HFF-Myc (cell line): Measurements from ENCODE around the gene MCM3AP.

Experiments used
- DNase-seq: peaks from one replicate; pipeline ENCODE4 v3.0.0-alpha.2; 2011; ENCODE audit warnings: low read depth; ENCODE audit errors: extremely low read depth
- H3K4me3 ChIP-seq: replicated peaks from 2 replicates; pipeline ENCODE4 v1.5.1; 2011; ENCODE audit warnings: low read depth, mild to moderate bottlenecking, control low read depth, low read length
- TF ChIP-seq, protein P1 (sequence below): IDR thresholded peaks from 2 replicates; pipeline ENCODE4 v1.5.1; 2012; ENCODE audit warnings: mild to moderate bottlenecking, low read depth, low read length, control low read depth; ENCODE audit errors: missing control alignments

The MCM3AP gene

DNA sequence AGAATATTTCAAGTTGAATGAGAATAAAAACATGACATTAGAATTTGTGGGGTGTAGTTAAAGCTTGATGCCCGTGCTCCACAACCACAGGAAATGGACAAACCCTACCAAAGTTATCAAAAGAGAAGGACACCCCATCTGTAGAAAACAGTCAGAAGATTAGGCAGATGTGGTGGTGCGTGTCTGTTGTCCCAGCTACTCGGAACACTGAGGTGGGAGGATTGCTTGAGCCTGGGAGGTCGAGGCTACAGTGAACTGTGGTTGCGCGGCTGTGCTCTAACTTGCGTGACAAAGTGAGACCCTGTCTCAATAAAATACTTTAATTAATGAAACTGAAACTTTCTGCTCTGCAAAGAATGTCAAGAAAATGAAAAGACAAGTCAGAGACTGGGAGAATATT is 99.7 kb downstream of the MCM3AP start:
- DNase-seq: no peak
- TF ChIP-seq, protein P1, sequence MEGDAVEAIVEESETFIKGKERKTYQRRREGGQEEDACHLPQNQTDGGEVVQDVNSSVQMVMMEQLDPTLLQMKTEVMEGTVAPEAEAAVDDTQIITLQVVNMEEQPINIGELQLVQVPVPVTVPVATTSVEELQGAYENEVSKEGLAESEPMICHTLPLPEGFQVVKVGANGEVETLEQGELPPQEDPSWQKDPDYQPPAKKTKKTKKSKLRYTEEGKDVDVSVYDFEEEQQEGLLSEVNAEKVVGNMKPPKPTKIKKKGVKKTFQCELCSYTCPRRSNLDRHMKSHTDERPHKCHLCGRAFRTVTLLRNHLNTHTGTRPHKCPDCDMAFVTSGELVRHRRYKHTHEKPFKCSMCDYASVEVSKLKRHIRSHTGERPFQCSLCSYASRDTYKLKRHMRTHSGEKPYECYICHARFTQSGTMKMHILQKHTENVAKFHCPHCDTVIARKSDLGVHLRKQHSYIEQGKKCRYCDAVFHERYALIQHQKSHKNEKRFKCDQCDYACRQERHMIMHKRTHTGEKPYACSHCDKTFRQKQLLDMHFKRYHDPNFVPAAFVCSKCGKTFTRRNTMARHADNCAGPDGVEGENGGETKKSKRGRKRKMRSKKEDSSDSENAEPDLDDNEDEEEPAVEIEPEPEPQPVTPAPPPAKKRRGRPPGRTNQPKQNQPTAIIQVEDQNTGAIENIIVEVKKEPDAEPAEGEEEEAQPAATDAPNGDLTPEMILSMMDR: no peak
- H3K4me3 ChIP-seq: no peak overlapping the region
